Mammary epithelial cell (primary cell): ENCODE measurements around the gene NOBOX.
"Not testable (repeated sequence)": the region's sequence is repeated elsewhere in the genome, so short reads cannot be mapped to it uniquely, and the experiment has no call there.

Source experiments
- CTCF ChIP-seq, 2 donors: IDR thresholded peaks in 1 of 2; conservative IDR thresholded peaks in 1 of 2; 2 replicates each; pipeline ENCODE4 v1.5.1; 2011 to 2012; ENCODE audit warnings: inconsistent platforms in 2 of 2, low read length in 2 of 2, mild to moderate bottlenecking in 2 of 2, control low read depth in 1 of 2, low read depth in 1 of 2; ENCODE audit not compliant: insufficient read depth in 1 of 2; ENCODE audit errors: extremely low read depth in 1 of 2
- EZH2 ChIP-seq: IDR thresholded peaks from 2 replicates; pipeline ENCODE4 v1.6.1; 2012; ENCODE audit warnings: low read length, inconsistent platforms, borderline replicate concordance

- TF ChIP-seq CTCF (conservative IDR thresholded peaks at IDR 0.05 in 1 of 2, IDR thresholded peaks at IDR 0.05 in 1 of 2; ENCODE audit: extremely low read depth in 1 of 2, insufficient read depth in 1 of 2, low read depth in 1 of 2, low read length in 2 of 2); EZH2: not testable (repeated sequence)
Observed at GRCh38 chr7:144418931-144419330, 15.4 kb upstream of the NOBOX start.
